Skin epidermis (tissue), 12 donors: ENCODE results near the gene ARF5.
A peak's percentile ranks its signal among the peaks of the same experiment; 100 is the strongest.
"Not testable (repeated sequence)": the region's sequence is repeated elsewhere in the genome, so short reads cannot be mapped to it uniquely, and the experiment has no call there.

Source experiments
- H3K27ac ChIP-seq, 21 experiments: fragments of 200-600 bp; sonication (generic) in 11 of 21; one replicate each; pipeline ENCODE4 v1.5.0; 2020; ENCODE audit warnings: mild to moderate bottlenecking in 3 of 21, inconsistent platforms in 2 of 21, moderate library complexity in 2 of 21
- H3K4me3 ChIP-seq, 7 experiments: fragments of 200-600 bp; sonication (generic) in 2 of 7; one replicate each; pipeline ENCODE4 v1.5.0; 2020; ENCODE audit warnings: inconsistent platforms in 2 of 7, mild to moderate bottlenecking in 2 of 7, moderate library complexity in 1 of 7

The ARF5 gene

GRCh38 chr7:127588019-127588696, at the start of gene ARF5:
ARF5 (plus strand) TSS chr7:127588411; CDS start chr7:127588499, 88 bp downstream.
- Histone ChIP-seq H3K27ac (peak within 1 kb of the TSS; percentile 75 to 96 (median 93)), H3K4me3 (peak within 1 kb of the TSS; percentile 73 to 97 (median 86))

GRCh38 chr7:127539116-127539515, 49.1 kb upstream of the ARF5 start:
- H3K4me3 ChIP-seq, result no peak overlapping the region
- H3K27ac ChIP-seq, result no peak overlapping the region

GRCh38 chr7:127540461-127540860, 47.8 kb upstream of the ARF5 start:
- not testable (repeated sequence) for H3K4me3 ChIP-seq, H3K27ac ChIP-seq

GRCh38 chr7:127541548-127541947, 46.7 kb upstream of the ARF5 start:
- Histone ChIP-seq H3K4me3 (no peak overlapping the region), H3K27ac (no peak overlapping the region)

GRCh38 chr7:127546313-127546712, 41.9 kb upstream of the ARF5 start:
- Histone ChIP-seq H3K27ac (no peak overlapping the region), H3K4me3 (no peak overlapping the region)

- no peak overlapping the region for H3K27ac ChIP-seq
- H3K4me3 ChIP-seq, result no peak overlapping the region
These were observed 38.0 kb upstream of the ARF5 start for GRCh38 chr7:127550247-127550646.

GRCh38 chr7:127551941-127552340, 36.3 kb upstream of the ARF5 start:
- Histone ChIP-seq H3K27ac (no peak overlapping the region), H3K4me3 (no peak overlapping the region)

- no peak overlapping the region for H3K27ac ChIP-seq
- no peak overlapping the region for H3K4me3 ChIP-seq
These were observed 31.8 kb upstream of the ARF5 start for GRCh38 chr7:127556404-127556803.

GRCh38 chr7:127557803-127558202, 30.4 kb upstream of the ARF5 start:
- H3K4me3 ChIP-seq, result no peak overlapping the region
- H3K27ac ChIP-seq, result no peak overlapping the region

- Histone ChIP-seq H3K4me3 (no peak overlapping the region), H3K27ac (no peak overlapping the region)
These were observed 22.0 kb upstream of the ARF5 start for GRCh38 chr7:127566242-127566641.

GRCh38 chr7:127568034-127568433, 20.2 kb upstream of the ARF5 start:
- H3K4me3 ChIP-seq, H3K27ac ChIP-seq: not testable (repeated sequence)

- Histone ChIP-seq H3K4me3 (no peak overlapping the region), H3K27ac (no peak overlapping the region)
These were observed 16.3 kb upstream of the ARF5 start for GRCh38 chr7:127571741-127572505.

GRCh38 chr7:127578036-127578684, 10.1 kb upstream of the ARF5 start:
- H3K27ac ChIP-seq, result no peak overlapping the region

GRCh38 chr7:127578711-127579275, 9.4 kb upstream of the ARF5 start:
- no peak overlapping the region for H3K27ac ChIP-seq
- H3K4me3 ChIP-seq, result no peak overlapping the region

More at GRCh38 chr7:127578036-127578684, 10.1 kb upstream of the ARF5 start:
- H3K4me3 ChIP-seq, result no peak overlapping the region

GRCh38 chr7:127580612-127581011, 7.6 kb upstream of the ARF5 start:
- Histone ChIP-seq H3K27ac (no peak overlapping the region), H3K4me3 (no peak overlapping the region)

- Histone ChIP-seq H3K4me3 (no peak overlapping the region), H3K27ac (no peak overlapping the region)
These were observed 6.5 kb upstream of the ARF5 start for GRCh38 chr7:127581716-127582115.

GRCh38 chr7:127582361-127582760, 5.8 kb upstream of the ARF5 start:
- no peak overlapping the region for H3K27ac ChIP-seq
- H3K4me3 ChIP-seq, result no peak overlapping the region

- Histone ChIP-seq H3K27ac (peak overlapping the region in 19 of 21 experiments; percentile 73 to 94 (median 86)), H3K4me3 (peak overlapping the region; percentile 53 to 97 (median 92))
These were observed 3.6 kb upstream of the ARF5 start for GRCh38 chr7:127584648-127585043.

- Histone ChIP-seq H3K4me3 (peak within 1 kb of the TSS; percentile 53 to 97 (median 92)), H3K27ac (peak within 1 kb of the TSS; percentile 71 to 94 (median 86))
These were observed 2.9 kb upstream of the ARF5 start, which contains the start of gene GCC1 for GRCh38 chr7:127585044-127585953. GCC1 (minus strand) TSS chr7:127585596; CDS start chr7:127585182, 414 bp downstream.
